GM23338 (cell line): ENCODE results near the gene OPN1SW. TPM values are rescaled to one million over a fixed set of nuclear protein-coding genes. Genes with fewer than 3 reads are reported as not detected.
A peak's percentile ranks its signal among the peaks of the same experiment; 100 is the strongest.

ENCODE experiments used
- ATAC-seq: fragments of 200-7000 bp; cut with Tn5 transposase; 3 replicates; pipeline ENCODE4 v1.9.1; 2020
- DNase-seq: peaks from one replicate; pipeline ENCODE4 v3.0.0-alpha.2; 2015; ENCODE audit warnings: low spot score
- H2AFZ ChIP-seq: fragments of 200-600 bp; sonication (generic); 2 replicates; pipeline ENCODE4 v1.8.0; 2016; ENCODE audit warnings: antibody characterized with exemption, mild to moderate bottlenecking, moderate library complexity
- H3F3A ChIP-seq: fragments of 200-600 bp; sonication (generic); replicated peaks from 2 replicates; pipeline ENCODE4 v1.8.0; 2017; ENCODE audit warnings: antibody characterized with exemption, mixed run types, low read depth
- H3K27ac ChIP-seq: fragments of 200-600 bp; sonication (generic); 2 replicates; pipeline ENCODE4 v1.6.1; 2016; ENCODE audit warnings: low read depth
- H3K27me3 ChIP-seq: fragments of 200-600 bp; sonication (generic); 2 replicates; pipeline ENCODE4 v1.8.0; 2016; ENCODE audit warnings: mild to moderate bottlenecking, mixed run types, moderate library complexity; ENCODE audit not compliant: insufficient read depth
- H3K36me3 ChIP-seq: fragments of 200-600 bp; sonication (generic); 2 replicates; pipeline ENCODE4 v1.8.0; 2016; ENCODE audit warnings: mild to moderate bottlenecking; ENCODE audit not compliant: insufficient read depth
- H3K4me1 ChIP-seq: fragments of 200-600 bp; sonication (generic); 2 replicates; pipeline ENCODE4 v1.8.0; 2016; ENCODE audit warnings: mild to moderate bottlenecking, moderate library complexity; ENCODE audit not compliant: insufficient read depth
- H3K4me2 ChIP-seq: fragments of 200-600 bp; sonication (generic); 2 replicates; pipeline ENCODE4 v1.7.1; 2017; ENCODE audit warnings: mixed run types
- H3K4me3 ChIP-seq: fragments of 200-600 bp; sonication (generic); 2 replicates; pipeline ENCODE4 v1.6.1; 2016; ENCODE audit warnings: mixed run types
- H3K79me2 ChIP-seq: fragments of 200-600 bp; sonication (generic); replicated peaks from 2 replicates; pipeline ENCODE4 v1.8.0; 2017; ENCODE audit warnings: mild to moderate bottlenecking; ENCODE audit not compliant: insufficient read depth
- H3K9me2 ChIP-seq: fragments of 200-600 bp; sonication (generic); 2 replicates; pipeline ENCODE4 v1.8.0; 2017; ENCODE audit not compliant: insufficient read depth
- H4K20me1 ChIP-seq: fragments of 200-600 bp; sonication (generic); replicated peaks from 2 replicates; pipeline ENCODE4 v1.8.0; 2017; ENCODE audit warnings: mild to moderate bottlenecking; ENCODE audit not compliant: insufficient read depth
- H3K27ac Mint-ChIP-seq: 2 replicates; pipeline ENCODE4 v1.8.0; 2020; ENCODE audit warnings: inconsistent platforms, mild to moderate bottlenecking, moderate library complexity, mixed read lengths
- H3K27me3 Mint-ChIP-seq: 3 replicates; pipeline ENCODE4 v1.8.0; 2022; ENCODE audit warnings: low read depth, mild to moderate bottlenecking, moderate library complexity, mixed read lengths, inconsistent platforms; ENCODE audit not compliant: insufficient read depth, poor library complexity
- H3K36me3 Mint-ChIP-seq: 3 replicates; pipeline ENCODE4 v1.8.0; 2021; ENCODE audit warnings: low read depth, mild to moderate bottlenecking, inconsistent platforms, moderate library complexity, mixed read lengths
- H3K4me1 Mint-ChIP-seq: 3 replicates; pipeline ENCODE4 v1.8.0; 2020; ENCODE audit warnings: mild to moderate bottlenecking, inconsistent platforms, mixed read lengths
- H3K4me3 Mint-ChIP-seq: 3 replicates; pipeline ENCODE4 v1.8.0; 2021; ENCODE audit warnings: moderate library complexity, mild to moderate bottlenecking, inconsistent platforms, mixed read lengths
- H3K9me3 Mint-ChIP-seq: 3 replicates; pipeline ENCODE4 v1.8.0; 2020; ENCODE audit warnings: moderate library complexity, mild to moderate bottlenecking, inconsistent platforms, mixed read lengths
- CREB1 ChIP-seq: fragments of 250-450 bp; sonication (Bioruptor Pico); IDR thresholded peaks from 2 replicates; pipeline ENCODE4 v1.5.0; 2020; ENCODE audit warnings: low read depth, mild to moderate bottlenecking, moderate library complexity
- EZH2 ChIP-seq: fragments of 200-600 bp; sonication (generic); IDR thresholded peaks from one replicate; pipeline ENCODE4 v1.8.0; 2017; ENCODE audit warnings: antibody characterized with exemption, mild to moderate bottlenecking, low read depth; ENCODE audit not compliant: unreplicated experiment
- EZH2phosphoT487 ChIP-seq: fragments of 200-600 bp; sonication (generic); IDR thresholded peaks from one replicate; pipeline ENCODE4 v1.8.1; 2018; ENCODE audit warnings: antibody characterized with exemption; ENCODE audit not compliant: unreplicated experiment
- JUNB ChIP-seq: IDR thresholded peaks from one replicate; pipeline ENCODE4 v1.6.1; 2016; ENCODE audit warnings: antibody characterized with exemption; ENCODE audit not compliant: unreplicated experiment
- NANOG ChIP-seq: IDR thresholded peaks from 2 replicates; pipeline ENCODE4 v1.6.1; 2016; ENCODE audit warnings: antibody characterized with exemption, borderline replicate concordance
- POLR2AphosphoS5 ChIP-seq: IDR thresholded peaks from 2 replicates; pipeline ENCODE4 v1.6.1; 2016; ENCODE audit warnings: antibody characterized with exemption, low read depth
- STAT1 ChIP-seq: IDR thresholded peaks from one replicate; pipeline ENCODE4 v1.6.1; 2016; ENCODE audit warnings: antibody characterized with exemption; ENCODE audit not compliant: unreplicated experiment
- ZNF114 ChIP-seq: fragments of 250-450 bp; sonication (Bioruptor Pico); IDR thresholded peaks from 2 replicates; pipeline ENCODE4 v1.5.0; 2020; ENCODE audit warnings: mild to moderate bottlenecking, moderate library complexity
- ZNF331 ChIP-seq: fragments of 250-450 bp; sonication (Bioruptor Pico); IDR thresholded peaks from 2 replicates; pipeline ENCODE4 v1.5.0; 2020; ENCODE audit warnings: low read depth, mild to moderate bottlenecking, moderate library complexity
- polyA plus RNA-seq: library from polyadenylated mRNA; unstranded; fragments of >200 nt; fragmentation: Nextera tagmentation; extraction: Ambion mirVana; gene quantifications from 2 replicates; pipeline ENCODE4 v1.2.1, GENCODE V29; 2016
- total RNA-seq: library from RNA; depleted of rRNA; stranded (reverse); fragments of >200 nt; shearing (Covaris generic); gene quantifications from 2 replicates; pipeline ENCODE4 v1.2.3, GENCODE V29; 2014
- TF ChIP-seq, protein P1 (sequence below): IDR thresholded peaks from 2 replicates; pipeline ENCODE4 v1.6.1; 2016; ENCODE audit warnings: antibody characterized with exemption
- TF ChIP-seq, protein P2 (sequence below): IDR thresholded peaks from one replicate; pipeline ENCODE4 v1.6.1; 2018; ENCODE audit warnings: antibody characterized with exemption; ENCODE audit not compliant: unreplicated experiment
- TF ChIP-seq, protein P3 (sequence below), 2 experiments: fragments of 200-600 bp in 1 of 2; sonication (generic) in 1 of 2; conservative IDR thresholded peaks; 2 replicates each; pipeline versions ENCODE4 v1.5.1 to v1.6.1; 2016 to 2017; ENCODE audit warnings: antibody characterized with exemption in 2 of 2, low read depth in 2 of 2, mild to moderate bottlenecking in 2 of 2, moderate library complexity in 1 of 2
- TF ChIP-seq, protein P4 (sequence below): fragments of 250-450 bp; sonication (Bioruptor Pico); IDR thresholded peaks from 2 replicates; pipeline ENCODE4 v1.5.0; 2020; ENCODE audit warnings: mild to moderate bottlenecking, moderate library complexity

The OPN1SW gene
- total and polyA plus RNA-seq, 2 experiments from 2014 or later: 0.50 TPM; not detected in 1

- TF ChIP-seq, protein P1, sequence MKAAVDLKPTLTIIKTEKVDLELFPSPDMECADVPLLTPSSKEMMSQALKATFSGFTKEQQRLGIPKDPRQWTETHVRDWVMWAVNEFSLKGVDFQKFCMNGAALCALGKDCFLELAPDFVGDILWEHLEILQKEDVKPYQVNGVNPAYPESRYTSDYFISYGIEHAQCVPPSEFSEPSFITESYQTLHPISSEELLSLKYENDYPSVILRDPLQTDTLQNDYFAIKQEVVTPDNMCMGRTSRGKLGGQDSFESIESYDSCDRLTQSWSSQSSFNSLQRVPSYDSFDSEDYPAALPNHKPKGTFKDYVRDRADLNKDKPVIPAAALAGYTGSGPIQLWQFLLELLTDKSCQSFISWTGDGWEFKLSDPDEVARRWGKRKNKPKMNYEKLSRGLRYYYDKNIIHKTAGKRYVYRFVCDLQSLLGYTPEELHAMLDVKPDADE: no peak
- TF ChIP-seq, protein P2, sequence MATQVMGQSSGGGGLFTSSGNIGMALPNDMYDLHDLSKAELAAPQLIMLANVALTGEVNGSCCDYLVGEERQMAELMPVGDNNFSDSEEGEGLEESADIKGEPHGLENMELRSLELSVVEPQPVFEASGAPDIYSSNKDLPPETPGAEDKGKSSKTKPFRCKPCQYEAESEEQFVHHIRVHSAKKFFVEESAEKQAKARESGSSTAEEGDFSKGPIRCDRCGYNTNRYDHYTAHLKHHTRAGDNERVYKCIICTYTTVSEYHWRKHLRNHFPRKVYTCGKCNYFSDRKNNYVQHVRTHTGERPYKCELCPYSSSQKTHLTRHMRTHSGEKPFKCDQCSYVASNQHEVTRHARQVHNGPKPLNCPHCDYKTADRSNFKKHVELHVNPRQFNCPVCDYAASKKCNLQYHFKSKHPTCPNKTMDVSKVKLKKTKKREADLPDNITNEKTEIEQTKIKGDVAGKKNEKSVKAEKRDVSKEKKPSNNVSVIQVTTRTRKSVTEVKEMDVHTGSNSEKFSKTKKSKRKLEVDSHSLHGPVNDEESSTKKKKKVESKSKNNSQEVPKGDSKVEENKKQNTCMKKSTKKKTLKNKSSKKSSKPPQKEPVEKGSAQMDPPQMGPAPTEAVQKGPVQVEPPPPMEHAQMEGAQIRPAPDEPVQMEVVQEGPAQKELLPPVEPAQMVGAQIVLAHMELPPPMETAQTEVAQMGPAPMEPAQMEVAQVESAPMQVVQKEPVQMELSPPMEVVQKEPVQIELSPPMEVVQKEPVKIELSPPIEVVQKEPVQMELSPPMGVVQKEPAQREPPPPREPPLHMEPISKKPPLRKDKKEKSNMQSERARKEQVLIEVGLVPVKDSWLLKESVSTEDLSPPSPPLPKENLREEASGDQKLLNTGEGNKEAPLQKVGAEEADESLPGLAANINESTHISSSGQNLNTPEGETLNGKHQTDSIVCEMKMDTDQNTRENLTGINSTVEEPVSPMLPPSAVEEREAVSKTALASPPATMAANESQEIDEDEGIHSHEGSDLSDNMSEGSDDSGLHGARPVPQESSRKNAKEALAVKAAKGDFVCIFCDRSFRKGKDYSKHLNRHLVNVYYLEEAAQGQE: no peak
- TF ChIP-seq JUNB (no peak), STAT1 (no peak), POLR2AphosphoS5 (no peak; the same call in 1 of the 2 replicates), ZNF114 (no peak), EZH2phosphoT487 (no peak), ZNF331 (CRISPR knock-in tag) (no peak), CREB1 (CRISPR knock-in tag) (no peak), NANOG (no peak), EZH2 (no peak)
- TF ChIP-seq, protein P3, sequence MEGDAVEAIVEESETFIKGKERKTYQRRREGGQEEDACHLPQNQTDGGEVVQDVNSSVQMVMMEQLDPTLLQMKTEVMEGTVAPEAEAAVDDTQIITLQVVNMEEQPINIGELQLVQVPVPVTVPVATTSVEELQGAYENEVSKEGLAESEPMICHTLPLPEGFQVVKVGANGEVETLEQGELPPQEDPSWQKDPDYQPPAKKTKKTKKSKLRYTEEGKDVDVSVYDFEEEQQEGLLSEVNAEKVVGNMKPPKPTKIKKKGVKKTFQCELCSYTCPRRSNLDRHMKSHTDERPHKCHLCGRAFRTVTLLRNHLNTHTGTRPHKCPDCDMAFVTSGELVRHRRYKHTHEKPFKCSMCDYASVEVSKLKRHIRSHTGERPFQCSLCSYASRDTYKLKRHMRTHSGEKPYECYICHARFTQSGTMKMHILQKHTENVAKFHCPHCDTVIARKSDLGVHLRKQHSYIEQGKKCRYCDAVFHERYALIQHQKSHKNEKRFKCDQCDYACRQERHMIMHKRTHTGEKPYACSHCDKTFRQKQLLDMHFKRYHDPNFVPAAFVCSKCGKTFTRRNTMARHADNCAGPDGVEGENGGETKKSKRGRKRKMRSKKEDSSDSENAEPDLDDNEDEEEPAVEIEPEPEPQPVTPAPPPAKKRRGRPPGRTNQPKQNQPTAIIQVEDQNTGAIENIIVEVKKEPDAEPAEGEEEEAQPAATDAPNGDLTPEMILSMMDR (conservative IDR thresholded peaks at IDR 0.05; ENCODE audit: low read depth in 2 of 2): no peak
- TF ChIP-seq, protein P4, sequence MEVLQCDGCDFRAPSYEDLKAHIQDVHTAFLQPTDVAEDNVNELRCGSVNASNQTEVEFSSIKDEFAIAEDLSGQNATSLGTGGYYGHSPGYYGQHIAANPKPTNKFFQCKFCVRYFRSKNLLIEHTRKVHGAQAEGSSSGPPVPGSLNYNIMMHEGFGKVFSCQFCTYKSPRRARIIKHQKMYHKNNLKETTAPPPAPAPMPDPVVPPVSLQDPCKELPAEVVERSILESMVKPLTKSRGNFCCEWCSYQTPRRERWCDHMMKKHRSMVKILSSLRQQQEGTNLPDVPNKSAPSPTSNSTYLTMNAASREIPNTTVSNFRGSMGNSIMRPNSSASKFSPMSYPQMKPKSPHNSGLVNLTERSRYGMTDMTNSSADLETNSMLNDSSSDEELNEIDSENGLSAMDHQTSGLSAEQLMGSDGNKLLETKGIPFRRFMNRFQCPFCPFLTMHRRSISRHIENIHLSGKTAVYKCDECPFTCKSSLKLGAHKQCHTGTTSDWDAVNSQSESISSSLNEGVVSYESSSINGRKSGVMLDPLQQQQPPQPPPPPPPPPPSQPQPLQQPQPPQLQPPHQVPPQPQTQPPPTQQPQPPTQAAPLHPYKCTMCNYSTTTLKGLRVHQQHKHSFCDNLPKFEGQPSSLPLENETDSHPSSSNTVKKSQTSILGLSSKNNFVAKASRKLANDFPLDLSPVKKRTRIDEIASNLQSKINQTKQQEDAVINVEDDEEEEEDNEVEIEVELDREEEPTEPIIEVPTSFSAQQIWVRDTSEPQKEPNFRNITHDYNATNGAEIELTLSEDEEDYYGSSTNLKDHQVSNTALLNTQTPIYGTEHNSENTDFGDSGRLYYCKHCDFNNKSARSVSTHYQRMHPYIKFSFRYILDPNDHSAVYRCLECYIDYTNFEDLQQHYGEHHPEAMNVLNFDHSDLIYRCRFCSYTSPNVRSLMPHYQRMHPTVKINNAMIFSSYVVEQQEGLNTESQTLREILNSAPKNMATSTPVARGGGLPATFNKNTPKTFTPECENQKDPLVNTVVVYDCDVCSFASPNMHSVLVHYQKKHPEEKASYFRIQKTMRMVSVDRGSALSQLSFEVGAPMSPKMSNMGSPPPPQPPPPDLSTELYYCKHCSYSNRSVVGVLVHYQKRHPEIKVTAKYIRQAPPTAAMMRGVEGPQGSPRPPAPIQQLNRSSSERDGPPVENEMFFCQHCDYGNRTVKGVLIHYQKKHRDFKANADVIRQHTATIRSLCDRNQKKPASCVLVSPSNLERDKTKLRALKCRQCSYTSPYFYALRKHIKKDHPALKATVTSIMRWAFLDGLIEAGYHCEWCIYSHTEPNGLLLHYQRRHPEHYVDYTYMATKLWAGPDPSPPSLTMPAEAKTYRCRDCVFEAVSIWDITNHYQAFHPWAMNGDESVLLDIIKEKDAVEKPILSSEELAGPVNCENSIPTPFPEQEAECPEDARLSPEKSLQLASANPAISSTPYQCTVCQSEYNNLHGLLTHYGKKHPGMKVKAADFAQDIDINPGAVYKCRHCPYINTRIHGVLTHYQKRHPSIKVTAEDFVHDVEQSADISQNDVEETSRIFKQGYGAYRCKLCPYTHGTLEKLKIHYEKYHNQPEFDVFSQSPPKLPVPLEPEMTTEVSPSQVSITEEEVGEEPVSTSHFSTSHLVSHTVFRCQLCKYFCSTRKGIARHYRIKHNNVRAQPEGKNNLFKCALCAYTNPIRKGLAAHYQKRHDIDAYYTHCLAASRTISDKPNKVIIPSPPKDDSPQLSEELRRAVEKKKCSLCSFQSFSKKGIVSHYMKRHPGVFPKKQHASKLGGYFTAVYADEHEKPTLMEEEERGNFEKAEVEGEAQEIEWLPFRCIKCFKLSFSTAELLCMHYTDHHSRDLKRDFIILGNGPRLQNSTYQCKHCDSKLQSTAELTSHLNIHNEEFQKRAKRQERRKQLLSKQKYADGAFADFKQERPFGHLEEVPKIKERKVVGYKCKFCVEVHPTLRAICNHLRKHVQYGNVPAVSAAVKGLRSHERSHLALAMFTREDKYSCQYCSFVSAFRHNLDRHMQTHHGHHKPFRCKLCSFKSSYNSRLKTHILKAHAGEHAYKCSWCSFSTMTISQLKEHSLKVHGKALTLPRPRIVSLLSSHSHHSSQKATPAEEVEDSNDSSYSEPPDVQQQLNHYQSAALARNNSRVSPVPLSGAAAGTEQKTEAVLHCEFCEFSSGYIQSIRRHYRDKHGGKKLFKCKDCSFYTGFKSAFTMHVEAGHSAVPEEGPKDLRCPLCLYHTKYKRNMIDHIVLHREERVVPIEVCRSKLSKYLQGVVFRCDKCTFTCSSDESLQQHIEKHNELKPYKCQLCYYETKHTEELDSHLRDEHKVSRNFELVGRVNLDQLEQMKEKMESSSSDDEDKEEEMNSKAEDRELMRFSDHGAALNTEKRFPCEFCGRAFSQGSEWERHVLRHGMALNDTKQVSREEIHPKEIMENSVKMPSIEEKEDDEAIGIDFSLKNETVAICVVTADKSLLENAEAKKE (CRISPR knock-in tag): no peak
- peaks cover 40% of the 10 kb centered on the region for H3K36me3 Mint-ChIP-seq
- no peak overlapping the region for H3K27ac Mint-ChIP-seq
- Histone ChIP-seq H3K79me2 (no peaks in the 10 kb centered on the region), H3F3A (0 out of 2 replicates have a peak, but pooled peaks cover 4% of the 10 kb centered on the region), H3K27me3 (no peaks in the 10 kb centered on the region), H3K4me2 (no peak overlapping the region), H3K36me3 (peaks cover 20% of the 10 kb centered on the region), H3K9me2 (no peaks in the 10 kb centered on the region), H3K27ac (no peak overlapping the region), H4K20me1 (0 out of 2 replicates have a peak, but pooled peaks cover 7% of the 10 kb centered on the region), H3K4me1 (no peaks in the 10 kb centered on the region), H3K4me3 (no peak overlapping the region), H2AFZ (no peak overlapping the region)
- DNase-seq (no peak), ATAC-seq (0 out of 3 replicates have a peak, but pooled peaks have one; percentile 16)
- no peak overlapping the region for H3K4me3 Mint-ChIP-seq
- peaks cover 21% of the 10 kb centered on the region for H3K9me3 Mint-ChIP-seq
- peaks cover 2% of the 10 kb centered on the region for H3K27me3 Mint-ChIP-seq
- H3K4me1 Mint-ChIP-seq: no peaks in the 10 kb centered on the region
Observed at GRCh38 chr7:128774921-128775320, 673 bp downstream of the OPN1SW start.
